ENCODE results near the gene USF2. TPM values are rescaled to one million over a fixed set of nuclear protein-coding genes. Genes with fewer than 3 reads are reported as not detected.
"Not testable (repeated sequence)": the region's sequence is repeated elsewhere in the genome, so short reads cannot be mapped to it uniquely, and the experiment has no call there.

Gene USF2
- polyA plus RNA-seq, 6 donors from 2014 or later, result 1.9 to 15.5 (median 10.4) TPM

- no peak for DNase-seq
- Mint-ChIP-seq H3K4me3 (peak overlapping the region in 4 of 8 donors; percentile 10 to 67 (median 49)), H3K27me3 (no peaks in the 10 kb centered on the region), H3K27ac (peak overlapping the region in 4 of 6 donors; percentile 80 to 94 (median 88)), H3K36me3 (peaks cover 13 to 26% of the 10 kb centered on the region in 2 donors), H3K4me1 (peaks cover 38 to 64% (median 52%) of the 10 kb centered on the region in 3 donors), H3K9me3 (no peaks in the 10 kb centered on the region)
- no peak for ATAC-seq (ENCODE audit: low read depth in 2 of 2)
These were observed 4.3 kb downstream of the USF2 start for GRCh38 chr19:35272954-35273649.

- Mint-ChIP-seq H3K27ac (peak overlapping the region in 5 of 6 donors; percentile 39 to 86 (median 72)), H3K27me3 (no peaks in the 10 kb centered on the region), H3K9me3 (no peaks in the 10 kb centered on the region), H3K4me1 (peaks cover 38 to 64% (median 52%) of the 10 kb centered on the region in 3 donors), H3K36me3 (peaks cover 13 to 26% of the 10 kb centered on the region in 2 donors), H3K4me3 (peak overlapping the region in 3 of 8 donors; percentile 30 to 44 (median 42))
- DNase-seq (no peak), ATAC-seq (ENCODE audit: low read depth in 2 of 2) (no peak)
These were observed 5.0 kb downstream of the USF2 start for GRCh38 chr19:35273686-35274259.

- Mint-ChIP-seq H3K27ac (peak overlapping the region in 3 of 6 donors; percentile 39 to 85 (median 73)), H3K27me3 (no peaks in the 10 kb centered on the region), H3K9me3 (no peaks in the 10 kb centered on the region), H3K36me3 (peaks cover 13 to 26% of the 10 kb centered on the region in 2 donors), H3K4me3 (peak overlapping the region in 1 of 8 donors; percentile 44), H3K4me1 (peaks cover 38 to 64% (median 53%) of the 10 kb centered on the region in 3 donors)
- ATAC-seq (ENCODE audit: low read depth in 2 of 2) (no peak), DNase-seq (no peak)
These were observed 5.6 kb downstream of the USF2 start for GRCh38 chr19:35274323-35274722.

- peaks cover 45 to 70% (median 64%) of the 10 kb centered on the region in 3 donors for H3K4me1 Mint-ChIP-seq
- H3K9me3 Mint-ChIP-seq, result no peaks in the 10 kb centered on the region
- H3K4me3 Mint-ChIP-seq, result no peak overlapping the region
- peaks cover 13 to 16% of the 10 kb centered on the region in 2 donors for H3K36me3 Mint-ChIP-seq
- peak overlapping the region in 2 of 6 donors; percentile 24 to 27 for H3K27ac Mint-ChIP-seq
- DNase-seq, result no peak
- H3K27me3 Mint-ChIP-seq, result no peaks in the 10 kb centered on the region
- ATAC-seq (ENCODE audit: low read depth in 2 of 2), result no peak
These were observed 8.0 kb downstream of the USF2 start for GRCh38 chr19:35276706-35277281.

- H3K4me3 Mint-ChIP-seq, result no peak overlapping the region
- no peak for ATAC-seq (ENCODE audit: low read depth in 2 of 2)
- H3K4me1 Mint-ChIP-seq, result peaks cover 48 to 68% (median 63%) of the 10 kb centered on the region in 3 donors
- DNase-seq, result no peak
- H3K27ac Mint-ChIP-seq, result no peak overlapping the region
- no peaks in the 10 kb centered on the region for H3K27me3 Mint-ChIP-seq
- H3K36me3 Mint-ChIP-seq, result peaks cover 7 to 13% of the 10 kb centered on the region in 2 donors
- H3K9me3 Mint-ChIP-seq, result no peaks in the 10 kb centered on the region
These were observed 10.0 kb downstream of the USF2 start for GRCh38 chr19:35278578-35279284.

- no peak for ATAC-seq (ENCODE audit: low read depth in 2 of 2)
- no peaks in the 10 kb centered on the region for H3K9me3 Mint-ChIP-seq
- peak overlapping the region in 3 of 6 donors; percentile 32 to 83 (median 41) for H3K27ac Mint-ChIP-seq
- H3K4me3 Mint-ChIP-seq, result no peak overlapping the region
- no peak for DNase-seq
- peaks cover under 1 to 7% of the 10 kb centered on the region in 2 donors for H3K36me3 Mint-ChIP-seq
- peaks cover 42 to 65% (median 60%) of the 10 kb centered on the region in 3 donors for H3K4me1 Mint-ChIP-seq
- H3K27me3 Mint-ChIP-seq, result no peaks in the 10 kb centered on the region
These were observed 10.6 kb downstream of the USF2 start for GRCh38 chr19:35279374-35279773.

GRCh38 chr19:35279985-35280821 lies 11.4 kb downstream of the USF2 start:
- H3K36me3 Mint-ChIP-seq, result peaks cover 0 to 7% of the 10 kb centered on the region in 2 donors
- no peaks in the 10 kb centered on the region for H3K9me3 Mint-ChIP-seq
- H3K4me3 Mint-ChIP-seq, result peak overlapping the region in 6 of 8 donors; percentile 12 to 86 (median 60)
- peaks cover 41 to 63% (median 54%) of the 10 kb centered on the region in 3 donors for H3K4me1 Mint-ChIP-seq
- peak overlapping the region; percentile 12 to 94 (median 85) for H3K27ac Mint-ChIP-seq
- DNase-seq (peak; percentile 33), ATAC-seq (ENCODE audit: low read depth in 2 of 2) (peak in 1 of 2 donors; percentile 21)
- no peaks in the 10 kb centered on the region for H3K27me3 Mint-ChIP-seq

- Mint-ChIP-seq H3K27me3 (no peaks in the 10 kb centered on the region), H3K27ac (peak overlapping the region in 4 of 6 donors; percentile 83 to 98 (median 93)), H3K9me3 (no peaks in the 10 kb centered on the region), H3K36me3 (no peaks in the 10 kb centered on the region), H3K4me1 (peaks cover 42 to 58% (median 54%) of the 10 kb centered on the region in 3 donors), H3K4me3 (peak overlapping the region in 5 of 8 donors; percentile 22 to 84 (median 71))
- no peak for ATAC-seq (ENCODE audit: low read depth in 2 of 2)
- DNase-seq, result no peak
These were observed 12.5 kb downstream of the USF2 start for GRCh38 chr19:35281303-35281702.

- no peaks in the 10 kb centered on the region for H3K36me3 Mint-ChIP-seq
- no peak overlapping the region for H3K4me3 Mint-ChIP-seq
- peak overlapping the region in 1 of 6 donors; percentile 56 for H3K27ac Mint-ChIP-seq
- ATAC-seq (ENCODE audit: low read depth in 2 of 2), result no peak
- H3K4me1 Mint-ChIP-seq, result peaks cover 37 to 63% (median 47%) of the 10 kb centered on the region in 3 donors
- no peaks in the 10 kb centered on the region for H3K27me3 Mint-ChIP-seq
- no peaks in the 10 kb centered on the region for H3K9me3 Mint-ChIP-seq
- no peak for DNase-seq
These were observed 15.7 kb downstream of the USF2 start for GRCh38 chr19:35284153-35285094.

- Mint-ChIP-seq H3K4me1 (peaks cover 34 to 57% (median 41%) of the 10 kb centered on the region in 3 donors), H3K4me3 (peak overlapping the region in 1 of 8 donors; percentile 24), H3K27me3 (no peaks in the 10 kb centered on the region), H3K9me3 (no peaks in the 10 kb centered on the region), H3K27ac (no peak overlapping the region), H3K36me3 (no peaks in the 10 kb centered on the region)
- DNase-seq, result no peak
- ATAC-seq (ENCODE audit: low read depth in 2 of 2), result no peak
These were observed 16.3 kb downstream of the USF2 start for GRCh38 chr19:35285095-35285449.

- not testable (repeated sequence) for H3K9me3 Mint-ChIP-seq; DNase-seq; ATAC-seq (ENCODE audit: low read depth in 2 of 2); H3K27me3 Mint-ChIP-seq; H3K36me3 Mint-ChIP-seq; H3K4me3 Mint-ChIP-seq; H3K27ac Mint-ChIP-seq
- peaks cover 30 to 57% (median 37%) of the 10 kb centered on the region in 3 donors for H3K4me1 Mint-ChIP-seq
These were observed 16.7 kb downstream of the USF2 start for GRCh38 chr19:35285465-35285864.

GRCh38 chr19:35286101-35286500 lies 17.3 kb downstream of the USF2 start:
- ATAC-seq (ENCODE audit: low read depth in 2 of 2); H3K27ac Mint-ChIP-seq; DNase-seq; H3K36me3 Mint-ChIP-seq; H3K27me3 Mint-ChIP-seq; H3K9me3 Mint-ChIP-seq: not testable (repeated sequence)
- peaks cover 26 to 54% (median 33%) of the 10 kb centered on the region in 3 donors for H3K4me1 Mint-ChIP-seq
- peak overlapping the region in 2 of 8 donors; percentile 30 to 65 for H3K4me3 Mint-ChIP-seq
